Measurements from ENCODE around the gene SLC17A2.

The SLC17A2 gene

DNA sequence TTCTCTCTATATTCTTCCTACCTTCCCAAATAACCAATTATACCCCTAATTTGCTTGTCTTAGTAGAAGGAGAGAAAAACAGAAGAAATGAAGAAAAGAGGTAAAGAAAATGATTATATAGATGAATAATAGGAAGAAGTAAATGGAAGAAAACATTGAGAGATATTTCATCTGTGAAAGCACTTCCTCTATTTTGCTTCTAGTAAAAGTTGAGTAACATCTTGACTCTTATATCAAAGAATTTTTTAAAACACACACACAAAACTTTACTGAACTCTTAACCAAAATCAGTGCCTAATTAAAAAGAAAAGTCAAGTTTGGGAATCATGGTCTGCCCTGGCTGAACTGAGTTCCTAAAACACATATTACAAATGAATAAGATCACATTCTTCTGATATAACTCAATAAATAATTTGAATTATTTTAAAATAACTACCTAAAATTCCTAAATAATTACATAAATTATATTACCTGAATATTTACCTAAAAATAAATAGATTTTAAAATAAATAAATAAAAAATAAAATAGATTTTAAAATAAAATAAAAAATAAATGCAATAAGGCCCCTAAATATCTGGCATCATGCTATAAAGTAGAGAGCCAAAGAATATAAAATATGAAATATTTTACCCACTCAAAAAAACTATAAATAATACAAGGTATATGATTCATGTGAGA is 8.8 kb downstream of the SLC17A2 start:
- DNase-seq (ENCODE audit: low read depth in 2 of 2), result no peak

DNA sequence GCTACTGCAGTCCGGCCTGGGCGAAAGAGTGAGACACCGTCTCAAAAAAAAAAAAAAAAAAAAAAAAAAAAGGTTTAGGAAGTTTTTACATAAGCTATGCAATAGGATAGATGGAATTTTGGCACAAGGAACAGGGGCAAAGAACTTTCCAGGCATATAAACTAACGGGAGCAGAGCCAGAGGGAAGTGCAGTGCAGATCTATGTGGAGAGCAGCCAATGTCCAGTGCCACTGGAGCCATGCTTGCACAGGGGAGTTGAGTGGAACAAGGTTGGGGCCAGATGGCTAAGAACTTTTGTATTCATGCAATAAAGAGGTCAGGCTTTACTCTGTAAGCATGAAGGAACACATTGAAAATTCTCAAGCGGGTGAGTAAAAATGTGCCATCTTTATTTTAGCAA is 10.8 kb downstream of the SLC17A2 start:
- DNase-seq (ENCODE audit: low read depth in 2 of 2), result no peak

- DNase-seq (ENCODE audit: low read depth in 2 of 2), result no peak
Measured at GRCh38 chr6:25918083-25918683, 12.3 kb downstream of the SLC17A2 start.

DNA sequence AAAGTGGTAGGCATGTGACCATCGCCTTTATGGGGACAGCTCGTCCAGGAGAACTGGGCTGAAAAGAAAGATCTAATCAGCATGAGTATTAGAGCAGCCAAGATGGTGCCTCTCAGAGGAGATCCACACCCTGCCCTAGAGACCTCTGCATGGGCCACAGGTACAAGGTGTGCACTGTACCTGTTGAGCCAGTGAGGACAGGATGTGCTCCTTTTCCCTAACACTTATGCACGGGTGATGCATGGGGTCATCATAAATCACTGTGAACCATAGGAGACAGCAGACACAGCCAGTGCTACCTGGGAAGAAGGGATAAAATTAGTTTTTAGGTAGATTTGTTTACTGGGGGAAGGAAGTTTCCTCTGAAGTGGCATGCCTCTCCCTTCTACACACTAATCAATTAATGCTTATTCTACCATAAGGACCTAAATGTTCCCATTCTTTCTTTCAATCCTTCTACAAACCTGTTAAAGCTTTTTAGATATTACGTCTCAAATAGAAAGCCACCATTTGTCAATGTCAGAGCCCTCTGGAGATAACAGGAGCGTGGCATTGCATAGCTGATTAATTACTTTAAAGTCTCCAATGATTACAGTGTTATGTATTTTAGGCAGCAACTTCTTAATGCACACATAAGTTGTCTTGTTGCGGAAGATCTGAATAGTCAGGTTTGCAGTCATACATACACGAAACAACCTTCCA is 13.6 kb downstream of the SLC17A2 start:
- no peak for DNase-seq (ENCODE audit: low read depth in 2 of 2)

GRCh38 chr6:25916330-25916729 is 14.2 kb downstream of the SLC17A2 start:
- no peak for DNase-seq (ENCODE audit: low read depth in 2 of 2)

- DNase-seq (ENCODE audit: low read depth in 2 of 2), result no peak
Measured at GRCh38 chr6:25913741-25914140, 16.8 kb downstream of the SLC17A2 start.

GRCh38 chr6:25911351-25911750 is 19.1 kb downstream of the SLC17A2 start:
- DNase-seq (ENCODE audit: low read depth in 2 of 2), result no peak

- DNase-seq (ENCODE audit: low read depth in 2 of 2), result no peak
Measured at GRCh38 chr6:25907475-25908014, 22.9 kb downstream of the SLC17A2 start.

DNA sequence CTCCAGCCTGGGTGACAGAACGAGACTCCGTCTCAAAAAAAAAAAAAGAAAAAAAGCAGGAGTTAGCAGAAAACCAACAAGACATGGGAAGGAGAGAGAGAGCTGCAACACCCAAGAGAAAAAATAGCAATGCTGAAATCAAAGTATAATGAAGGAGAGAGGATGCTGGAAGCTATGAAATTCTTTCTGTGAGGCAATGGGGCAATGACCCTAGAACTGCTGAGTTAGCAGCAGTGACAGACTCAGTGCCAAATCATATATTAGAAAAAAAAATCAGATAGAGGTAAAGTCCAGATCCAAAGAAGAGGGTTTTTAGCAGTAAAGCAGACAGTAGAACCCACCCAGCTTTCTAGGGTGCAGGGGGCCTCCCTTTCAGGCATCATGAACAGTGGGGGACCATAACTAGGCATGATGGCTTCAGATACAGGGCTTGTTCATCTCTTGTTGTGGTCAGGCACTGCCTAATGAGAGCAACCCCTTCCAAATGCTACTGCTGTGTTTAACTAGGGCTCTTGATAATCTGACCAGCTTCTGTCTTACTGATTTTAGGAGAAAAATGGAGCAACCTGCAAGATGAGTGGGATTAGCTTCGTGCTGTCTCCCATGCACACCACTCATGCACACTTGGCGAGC is 26.9 kb downstream of the SLC17A2 start:
- DNase-seq (ENCODE audit: low read depth in 2 of 2), result no peak

GRCh38 chr6:25902071-25902470 is 28.4 kb downstream of the SLC17A2 start:
- no peak for DNase-seq (ENCODE audit: low read depth in 2 of 2)

DNA sequence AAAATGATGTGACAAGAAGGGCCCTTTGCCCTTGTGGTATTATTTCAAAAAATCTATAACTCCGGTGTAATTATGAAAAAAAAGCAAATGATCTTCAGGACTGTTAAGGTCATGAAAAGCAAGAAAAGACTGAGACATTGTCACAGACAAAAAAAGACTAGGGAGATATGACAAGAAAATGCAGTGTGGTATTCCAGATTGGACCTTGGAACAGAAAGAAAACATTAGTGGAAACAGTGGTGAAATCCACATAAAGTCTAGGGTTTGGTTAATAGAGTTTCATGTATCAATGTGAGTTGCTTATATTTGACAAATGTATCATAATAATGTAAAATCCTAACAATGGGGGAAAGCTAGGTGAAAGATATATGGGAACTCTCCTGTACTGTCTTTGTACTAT is 29.6 kb downstream of the SLC17A2 start:
- DNase-seq (ENCODE audit: low read depth in 2 of 2), result no peak

- no peak for DNase-seq (ENCODE audit: low read depth in 2 of 2)
Measured at GRCh38 chr6:25899580-25900408, 30.7 kb downstream of the SLC17A2 start.

DNA sequence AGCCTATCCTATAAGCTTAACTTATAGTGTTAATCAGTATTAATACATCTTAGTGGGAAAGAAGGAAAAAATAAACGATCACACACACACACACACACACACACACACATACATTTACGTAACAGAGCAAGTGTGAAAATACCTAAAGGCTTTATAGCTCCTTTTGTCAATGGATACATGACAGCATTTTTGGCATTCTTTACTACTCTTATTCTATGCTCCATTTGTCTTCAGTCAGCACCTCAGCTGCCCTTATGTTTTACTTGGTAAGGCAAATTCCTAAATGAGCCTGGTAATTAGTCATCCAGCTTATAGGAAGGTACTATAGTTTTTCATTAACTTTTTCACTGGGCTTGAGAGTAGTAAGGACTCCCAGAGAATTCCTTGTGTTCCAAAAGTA is 31.4 kb downstream of the SLC17A2 start:
- DNase-seq (ENCODE audit: low read depth in 2 of 2), result no peak

- no peak for DNase-seq (ENCODE audit: low read depth in 2 of 2)
Measured at GRCh38 chr6:25898289-25898977, 32.1 kb downstream of the SLC17A2 start.

GRCh38 chr6:25896252-25896651 is 34.2 kb downstream of the SLC17A2 start:
- no peak for DNase-seq (ENCODE audit: low read depth in 2 of 2)

DNA sequence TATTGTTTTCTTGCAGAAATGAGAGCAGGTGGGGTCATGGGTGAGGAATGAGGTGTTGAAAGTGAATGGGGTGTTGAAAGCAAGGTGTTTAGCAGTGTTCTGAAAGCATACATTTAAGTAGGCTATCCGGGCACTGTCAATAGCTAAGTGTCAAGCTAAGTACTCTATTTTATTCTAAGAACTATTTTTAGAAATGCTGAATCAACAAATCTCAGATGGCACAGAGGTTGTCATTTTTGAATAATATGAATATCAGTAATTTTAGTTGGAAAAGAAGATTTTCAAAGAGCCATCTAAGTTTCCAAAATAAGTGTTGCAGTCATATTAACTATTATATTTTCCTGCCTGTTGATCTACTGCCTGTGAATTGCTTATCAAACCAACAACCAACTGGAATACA is 34.7 kb downstream of the SLC17A2 start:
- no peak for DNase-seq (ENCODE audit: low read depth in 2 of 2)

- no peak for DNase-seq (ENCODE audit: low read depth in 2 of 2)
Measured at GRCh38 chr6:25893778-25894177, 36.7 kb downstream of the SLC17A2 start.

- DNase-seq (ENCODE audit: low read depth in 2 of 2), result no peak
Measured at GRCh38 chr6:25892877-25893276, 37.6 kb downstream of the SLC17A2 start.

DNA sequence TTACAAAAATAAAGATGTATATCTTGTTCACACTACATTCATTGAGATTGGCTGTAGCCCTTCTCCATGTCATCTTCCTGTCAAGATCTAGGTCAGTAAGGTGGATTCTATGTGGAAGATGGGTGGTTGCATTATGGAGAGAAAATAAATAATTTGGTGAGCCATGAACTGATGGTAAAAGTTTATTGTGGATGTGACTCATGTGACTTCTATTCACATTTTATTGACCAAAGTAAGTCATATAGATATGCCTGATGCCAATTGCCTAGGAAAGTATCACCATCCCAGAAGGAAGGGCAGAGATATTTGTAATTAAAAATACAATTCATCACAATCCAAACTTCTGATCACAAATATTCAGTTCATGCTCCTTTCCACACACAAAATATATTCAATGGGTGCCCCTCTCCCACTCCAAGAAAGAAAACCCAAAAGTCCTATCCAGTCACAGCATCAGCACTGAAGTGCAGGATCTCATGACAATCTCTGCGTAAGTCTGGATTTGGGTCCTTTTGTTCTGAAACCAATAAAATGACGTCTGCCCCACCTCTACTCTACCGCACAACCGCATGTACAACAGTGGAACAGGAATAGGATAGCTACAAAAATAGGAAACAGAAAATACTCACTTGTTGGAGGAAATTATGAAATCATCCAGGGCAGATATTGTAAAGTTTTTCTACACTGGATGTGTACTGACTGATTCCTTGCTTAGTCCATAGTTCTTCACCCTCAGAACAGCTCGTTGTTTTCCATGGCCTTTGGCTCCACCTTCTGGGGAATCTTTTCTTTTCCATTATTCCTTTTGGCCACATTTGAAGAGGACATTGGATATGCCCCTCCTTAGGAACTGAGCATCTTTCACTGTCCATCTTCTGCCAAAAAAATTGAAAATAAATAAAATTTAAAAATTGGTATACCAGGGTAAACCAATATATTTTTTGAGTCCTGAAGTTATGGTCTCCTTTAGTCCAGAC is 40.3 kb downstream of the SLC17A2 start:
- no peak for DNase-seq (ENCODE audit: low read depth in 2 of 2)

DNA sequence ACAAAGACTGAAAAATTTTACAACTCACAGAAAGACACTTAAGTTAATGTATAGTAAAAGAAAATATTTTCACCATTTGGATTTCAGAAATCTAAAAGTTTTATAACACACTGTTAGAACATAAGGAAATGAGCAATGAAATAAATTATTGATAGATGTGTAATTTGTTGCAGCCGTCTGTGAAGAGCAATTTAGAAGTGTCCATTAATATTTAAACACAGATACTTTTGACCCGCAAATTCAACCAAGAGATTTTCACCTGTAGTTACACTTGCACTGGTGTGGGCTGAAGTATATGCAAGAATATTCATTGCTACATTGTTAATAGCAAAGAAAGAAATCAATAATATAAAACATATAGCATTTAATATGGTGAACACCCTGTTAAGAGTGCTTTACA is 41.9 kb downstream of the SLC17A2 start:
- DNase-seq (ENCODE audit: low read depth in 2 of 2), result no peak
